T-helper 22 cell (primary cell): Measurements from ENCODE around the gene YWHAG.
"Not testable (repeated sequence)": the region's sequence is repeated elsewhere in the genome, so short reads cannot be mapped to it uniquely, and the experiment has no call there.

ENCODE experiments used
- DNase-seq: peaks from one replicate; pipeline ENCODE4 v3.0.0-alpha.2; 2020; ENCODE audit warnings: low read depth

YWHAG gene

DNA sequence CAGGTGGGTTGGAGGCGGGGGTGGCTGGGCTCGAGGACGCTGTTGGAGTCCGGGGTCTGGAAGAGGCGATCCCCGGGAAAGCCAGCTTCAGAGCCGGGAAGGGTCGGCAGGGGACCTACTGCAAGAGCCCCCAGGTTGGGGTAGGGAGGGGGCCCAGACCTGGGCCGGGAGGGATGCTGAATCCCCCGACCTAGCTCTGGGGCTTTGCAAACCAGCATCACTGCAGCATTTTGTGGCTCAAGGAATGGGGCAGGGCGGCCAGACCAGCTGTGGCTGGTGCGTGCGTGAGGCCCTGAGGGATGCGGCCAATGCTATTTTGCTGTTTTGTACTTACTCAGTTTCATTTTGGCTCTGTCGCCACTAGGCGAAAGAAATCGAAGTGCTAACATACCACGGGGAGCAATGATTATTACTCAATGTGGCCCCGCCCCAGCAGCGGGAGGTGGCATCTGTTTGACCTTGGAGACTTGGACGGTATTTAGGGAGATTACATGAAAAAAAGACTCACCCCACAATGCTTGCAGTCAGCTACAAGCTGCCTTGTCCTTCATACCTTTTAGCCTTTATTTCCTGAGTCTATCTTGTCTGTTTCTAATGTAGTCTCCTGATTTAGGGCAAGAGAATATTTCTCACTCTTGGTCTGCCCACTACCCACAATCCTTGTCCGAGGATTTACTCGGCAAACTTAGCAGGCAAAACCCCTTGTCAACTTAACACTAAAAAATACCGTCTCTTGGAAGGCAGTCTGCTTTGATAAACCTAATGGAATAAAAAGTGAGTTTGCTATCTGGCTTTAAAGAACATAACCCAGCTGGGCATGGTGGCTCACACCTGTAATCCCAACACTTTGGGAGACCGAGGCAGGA lies 40.1 kb downstream of the YWHAG start:
- peak; percentile 50 for DNase-seq

GRCh38 chr7:76317782-76318487 lies 40.9 kb downstream of the YWHAG start:
- DNase-seq = peak; percentile 94

- DNase-seq = no peak
Measured at GRCh38 chr7:76316984-76317781, 41.6 kb downstream of the YWHAG start.

DNA sequence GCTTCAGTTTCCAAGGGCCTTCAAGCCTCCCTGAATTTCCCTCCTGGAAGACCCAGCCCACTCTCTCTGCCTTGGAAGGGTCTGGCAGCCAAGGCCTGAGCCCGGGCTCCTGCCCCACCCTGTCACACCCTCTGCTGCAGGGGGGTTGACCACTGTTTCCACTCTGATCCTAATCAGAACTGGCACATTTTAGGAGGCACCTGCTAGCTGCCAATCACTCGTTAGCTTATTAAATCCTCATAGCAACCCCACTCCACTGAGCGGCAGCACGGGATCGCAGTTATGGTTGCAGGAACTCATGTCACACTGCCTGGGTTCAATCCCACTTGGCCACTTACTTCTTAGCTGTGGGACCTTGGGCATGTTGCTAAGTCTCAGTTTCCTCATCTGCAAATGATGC lies 43.4 kb downstream of the YWHAG start:
- no peak for DNase-seq

DNA sequence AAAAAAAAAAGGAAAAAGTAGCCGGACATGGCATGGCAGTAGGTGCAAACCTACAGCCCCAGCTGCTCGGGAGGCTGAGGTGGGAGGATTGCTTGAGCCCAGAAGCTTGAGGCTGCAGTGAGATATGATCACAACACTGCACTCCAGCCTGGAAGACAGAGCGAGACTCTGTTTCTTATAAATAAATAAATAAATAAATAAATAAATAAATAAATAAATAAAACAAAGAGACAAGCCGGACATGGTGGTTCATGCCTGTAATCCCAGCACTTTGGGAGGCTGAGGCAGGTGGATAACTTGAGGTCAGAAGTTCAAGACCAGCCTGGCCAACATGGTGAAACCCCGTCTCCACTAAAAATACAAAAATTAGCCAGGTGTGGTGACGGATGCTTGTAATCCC lies 44.1 kb downstream of the YWHAG start:
- DNase-seq = not testable (repeated sequence)

DNA sequence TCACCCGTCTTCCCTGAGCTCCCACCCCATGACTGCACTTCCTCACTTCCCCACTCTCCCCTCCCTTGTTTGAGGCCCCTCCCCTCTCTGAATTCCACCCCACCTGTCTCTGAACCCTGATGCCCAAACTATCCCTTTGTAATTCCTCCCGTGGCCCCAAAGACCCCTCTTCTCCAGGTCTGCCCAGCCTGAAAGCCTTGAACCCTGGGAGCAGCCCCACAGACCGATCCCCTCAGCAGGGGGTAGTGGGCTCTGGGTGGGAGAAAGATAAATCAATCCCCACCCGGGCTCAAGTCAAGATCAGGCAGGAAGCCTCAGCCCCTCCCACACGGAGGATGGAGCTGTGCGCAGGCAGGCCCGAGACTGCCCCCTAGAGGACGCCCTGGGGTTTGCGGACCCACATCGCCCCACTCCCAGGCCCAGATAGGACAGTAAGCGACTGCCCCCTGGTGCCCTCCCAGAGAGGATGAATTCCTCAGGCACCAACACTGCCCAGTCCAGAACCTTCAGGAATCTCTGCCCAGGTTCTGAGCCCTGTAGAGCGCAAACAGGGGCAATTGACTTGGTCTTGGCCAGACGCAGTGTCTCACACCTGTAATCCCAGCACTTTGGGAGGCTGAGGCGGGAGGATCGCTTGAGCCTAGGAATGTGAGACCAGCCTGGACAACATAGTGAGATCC lies 44.6 kb downstream of the YWHAG start:
- DNase-seq = peak; percentile 81

DNA sequence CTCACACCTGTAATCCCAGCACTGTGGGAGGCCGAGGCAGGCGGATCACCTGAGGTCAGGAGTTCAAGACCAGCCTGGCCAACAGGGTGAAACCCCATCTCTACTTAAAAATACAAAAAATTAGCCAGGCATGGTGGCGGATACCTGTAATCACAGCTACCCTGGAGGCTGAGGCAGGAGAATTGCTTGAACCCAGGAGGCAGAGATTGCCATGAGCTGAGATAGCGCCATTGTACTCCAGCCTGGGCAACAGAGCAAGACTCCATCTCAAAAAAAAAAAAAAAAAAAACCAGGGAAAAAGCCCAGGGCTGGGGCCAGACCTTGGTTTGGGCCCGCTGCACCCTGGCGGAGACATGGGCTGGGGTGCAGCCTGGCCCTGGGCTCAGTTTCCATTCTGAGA lies 47.0 kb downstream of the YWHAG start:
- DNase-seq = not testable (repeated sequence)

- DNase-seq = no peak
Measured at GRCh38 chr7:76310102-76310957, 48.5 kb downstream of the YWHAG start.

DNA sequence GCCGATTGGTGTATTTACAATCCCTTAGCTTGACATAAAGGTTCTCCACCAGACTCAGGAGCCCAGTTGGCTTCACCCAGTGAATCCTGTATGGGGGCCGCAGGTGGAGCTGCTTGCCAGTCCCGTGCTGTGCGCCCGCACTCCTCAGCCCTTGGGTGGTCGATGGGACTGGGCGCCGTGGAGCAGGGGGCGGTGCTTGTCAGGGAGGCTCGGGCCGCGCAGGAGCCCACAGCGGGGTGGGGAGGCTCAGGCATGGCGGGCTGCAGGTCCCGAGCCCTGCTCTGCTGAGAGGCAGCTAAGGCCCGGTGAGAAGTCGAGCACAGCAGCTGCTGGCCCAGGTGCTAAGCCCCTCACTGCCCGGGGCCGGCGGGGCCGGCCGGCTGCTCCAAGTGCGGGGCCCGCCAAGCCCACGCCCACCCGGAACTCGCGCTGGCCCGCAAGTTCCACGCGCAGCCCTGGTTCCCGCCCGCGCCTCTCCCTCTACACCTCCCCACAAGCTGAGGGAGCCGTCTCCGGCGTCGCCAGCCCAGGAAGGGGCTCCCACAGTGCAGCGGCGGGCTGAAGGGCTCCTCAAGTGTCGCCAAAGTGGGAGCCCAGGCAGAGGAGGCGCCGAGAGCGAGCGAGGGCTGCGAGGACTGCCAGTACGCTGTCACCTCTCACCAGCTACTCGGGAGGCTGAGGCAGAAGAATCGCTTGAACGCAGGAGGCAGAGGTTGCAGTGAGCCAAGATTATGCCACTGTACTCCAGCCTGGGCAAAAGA lies 49.3 kb downstream of the YWHAG start:
- not testable (repeated sequence) for DNase-seq

DNA sequence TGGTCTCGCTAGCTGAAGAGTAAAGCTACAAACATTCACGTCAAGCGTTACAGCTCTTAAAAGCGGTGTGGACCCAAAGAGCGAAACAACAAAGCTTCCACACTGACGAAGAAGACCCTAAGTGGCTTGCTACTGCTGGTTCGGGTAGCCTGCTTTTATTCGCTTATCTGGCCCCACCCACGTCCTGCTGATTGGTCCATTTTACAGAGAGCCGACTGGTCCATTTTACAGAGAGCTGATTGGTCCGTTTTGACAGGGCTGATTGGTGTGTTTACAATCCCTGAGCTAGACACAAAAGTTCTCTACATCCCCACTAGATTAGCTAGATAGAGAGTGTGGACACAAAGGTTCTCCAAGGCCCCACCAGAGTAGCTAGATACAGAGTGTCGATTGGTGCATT lies 49.9 kb downstream of the YWHAG start:
- DNase-seq = not testable (repeated sequence)

GRCh38 chr7:76304888-76305375 lies 53.9 kb downstream of the YWHAG start:
- DNase-seq = no peak

GRCh38 chr7:76303202-76304147 lies 55.3 kb downstream of the YWHAG start:
- DNase-seq = peak; percentile 71

DNA sequence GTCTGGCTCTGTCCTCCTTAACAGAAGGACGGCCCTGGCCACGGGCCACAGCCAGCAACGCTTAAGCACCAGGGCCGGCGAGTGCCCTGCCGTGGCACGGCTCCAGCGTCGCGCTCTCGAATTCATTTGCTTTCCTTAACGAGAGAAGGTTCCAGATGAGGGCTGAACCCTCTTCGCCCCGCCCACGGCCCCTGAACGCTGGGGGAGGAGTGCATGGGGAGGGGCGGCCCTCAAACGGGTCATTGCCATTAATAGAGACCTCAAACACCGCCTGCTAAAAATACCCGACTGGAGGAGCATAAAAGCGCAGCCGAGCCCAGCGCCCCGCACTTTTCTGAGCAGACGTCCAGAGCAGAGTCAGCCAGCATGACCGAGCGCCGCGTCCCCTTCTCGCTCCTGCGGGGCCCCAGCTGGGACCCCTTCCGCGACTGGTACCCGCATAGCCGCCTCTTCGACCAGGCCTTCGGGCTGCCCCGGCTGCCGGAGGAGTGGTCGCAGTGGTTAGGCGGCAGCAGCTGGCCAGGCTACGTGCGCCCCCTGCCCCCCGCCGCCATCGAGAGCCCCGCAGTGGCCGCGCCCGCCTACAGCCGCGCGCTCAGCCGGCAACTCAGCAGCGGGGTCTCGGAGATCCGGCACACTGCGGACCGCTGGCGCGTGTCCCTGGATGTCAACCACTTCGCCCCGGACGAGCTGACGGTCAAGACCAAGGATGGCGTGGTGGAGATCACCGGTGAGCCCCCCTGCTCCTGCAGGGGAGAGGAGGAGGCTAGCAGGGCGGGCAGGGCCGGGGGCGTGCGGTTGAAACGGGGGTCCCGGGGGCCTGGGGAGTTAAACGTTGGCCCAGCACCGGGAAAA lies 56.2 kb downstream of the YWHAG start, which contains the start of gene HSPB1:
Gene HSPB1, plus strand, starts transcription at position 327 of the 855 bp plus-strand sequence. Its CDS starts 40 bp downstream, at position 367.
- peak; percentile 62 for DNase-seq

DNA sequence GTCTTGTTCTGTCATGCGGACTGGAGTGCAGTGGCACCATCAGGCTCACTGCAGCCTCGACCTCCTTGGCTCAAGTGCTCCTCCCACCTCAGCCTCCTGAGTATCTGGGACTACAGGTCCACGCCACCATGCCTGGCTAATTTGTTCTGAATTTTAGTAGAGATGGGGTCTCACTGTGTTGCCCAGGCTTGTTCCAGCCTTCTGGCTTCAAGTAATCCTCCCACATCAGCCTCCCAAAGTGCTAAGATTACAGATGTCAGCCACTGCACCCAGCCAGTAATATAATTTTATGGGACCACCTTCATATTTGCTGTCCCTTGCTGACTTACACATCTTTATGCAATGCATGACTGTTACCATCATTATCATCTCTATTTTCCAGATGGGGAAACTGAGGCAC lies 57.8 kb downstream of the YWHAG start:
- DNase-seq = no peak

- DNase-seq = no peak
Measured at GRCh38 chr7:76300166-76300731, 58.5 kb downstream of the YWHAG start.

DNA sequence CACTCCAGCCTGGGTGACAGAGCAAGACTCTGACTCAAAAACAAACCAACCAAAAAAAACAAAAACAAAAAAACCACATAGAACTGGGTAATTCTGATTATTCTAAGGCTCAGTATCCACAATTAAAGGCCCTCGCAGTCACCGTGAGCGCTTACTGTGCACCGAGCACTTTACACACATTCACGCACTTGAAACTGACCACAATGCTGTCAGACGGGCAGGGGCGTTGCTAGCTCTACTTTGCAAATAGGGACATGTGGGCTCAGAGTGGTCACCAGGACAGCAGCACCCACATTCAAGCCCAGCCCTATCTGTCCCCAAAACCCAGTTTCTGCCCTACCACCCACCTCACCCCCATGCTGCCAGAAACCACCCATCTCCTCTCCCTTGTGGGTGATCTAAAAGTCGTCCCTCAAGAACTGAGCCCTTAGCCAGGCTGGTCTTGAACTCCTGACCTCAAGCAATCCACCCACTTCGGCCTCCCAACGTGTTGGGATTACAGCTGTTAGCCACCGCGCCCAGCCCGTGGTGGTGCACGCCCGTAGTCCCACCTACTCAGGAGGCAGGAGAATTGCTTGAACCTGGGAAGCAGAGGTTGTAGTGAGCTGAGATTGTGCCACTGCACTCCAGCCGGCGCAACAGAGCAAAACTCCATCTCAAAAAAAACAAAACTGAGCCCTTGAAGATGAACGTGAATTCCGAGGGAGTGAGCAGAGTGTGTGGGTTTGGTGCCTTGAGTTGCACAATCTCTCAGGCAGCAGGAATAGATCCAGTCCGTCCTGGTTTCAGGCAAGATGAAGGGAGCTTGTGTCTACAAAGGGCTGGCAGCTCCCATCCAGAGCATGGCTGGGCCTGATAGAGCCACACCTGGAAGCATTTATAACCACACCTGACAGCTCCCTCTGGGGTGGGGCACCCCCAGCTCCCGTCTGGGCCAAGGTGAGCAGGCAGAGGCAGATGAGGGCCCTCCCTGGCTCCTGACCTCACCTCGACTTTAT lies 61.7 kb downstream of the YWHAG start:
- DNase-seq = no peak
